Duodenal mucosa (tissue), 2 donors: ENCODE data around the gene OSCAR.

Experiments used
- H3K27ac ChIP-seq: one replicate; pipeline ENCODE4 v1.7.0; 2013; ENCODE audit warnings: low read depth, low read length
- H3K27me3 ChIP-seq, 2 donors: one replicate each; pipeline ENCODE4 v1.7.0; 2013; ENCODE audit warnings: low read length in 2 of 2, control low read depth in 1 of 2; ENCODE audit not compliant: insufficient read depth in 2 of 2, control insufficient read depth in 1 of 2
- H3K36me3 ChIP-seq, 2 donors: one replicate each; pipeline ENCODE4 v1.7.0; 2013; ENCODE audit warnings: low read length in 2 of 2, control low read depth in 1 of 2; ENCODE audit not compliant: insufficient read depth in 2 of 2, control insufficient read depth in 1 of 2
- H3K4me1 ChIP-seq, 2 donors: one replicate each; pipeline ENCODE4 v1.7.0; 2013; ENCODE audit warnings: low read length in 2 of 2, control low read depth in 1 of 2; ENCODE audit not compliant: insufficient read depth in 2 of 2, control insufficient read depth in 1 of 2
- H3K4me3 ChIP-seq, 2 donors: one replicate each; pipeline ENCODE4 v1.7.0; 2013; ENCODE audit warnings: low read length in 2 of 2, low read depth in 1 of 2
- H3K9ac ChIP-seq, 2 donors: one replicate each; pipeline ENCODE4 v1.7.0; 2013; ENCODE audit warnings: low read length in 2 of 2, low read depth in 1 of 2
- H3K9me3 ChIP-seq, 2 donors: one replicate each; pipeline ENCODE4 v1.7.0; 2013; ENCODE audit warnings: low read length in 2 of 2, control low read depth in 1 of 2; ENCODE audit not compliant: control insufficient read depth in 1 of 2

The OSCAR gene

GRCh38 chr19:54100561-54100960 is at the start of gene OSCAR:
Gene OSCAR, minus strand, starts transcription at chr19:54100803. Its CDS starts 11 bp downstream, at chr19:54100792.
- Histone ChIP-seq H3K27me3 (peaks cover 0 to 2% of the 10 kb centered on the region in 2 donors), H3K27ac (no peak within 1 kb of the TSS), H3K9ac (no peak within 1 kb of the TSS), H3K4me3 (no peak within 1 kb of the TSS), H3K4me1 (peaks cover 4 to 11% of the 10 kb centered on the region in 2 donors), H3K9me3 (no peaks in the 10 kb centered on the region), H3K36me3 (peaks cover 2% of the 10 kb centered on the region in 2 donors)

GRCh38 chr19:54149021-54149812 is 48.6 kb upstream of the OSCAR start:
- no peaks in the 10 kb centered on the region for H3K27me3 ChIP-seq
- H3K9me3 ChIP-seq: no peaks in the 10 kb centered on the region
- no peak overlapping the region for H3K9ac ChIP-seq
- no peaks in the 10 kb centered on the region for H3K4me1 ChIP-seq
- no peak overlapping the region for H3K27ac ChIP-seq
- peaks cover 81 to 92% of the 10 kb centered on the region in 2 donors for H3K36me3 ChIP-seq
- no peak overlapping the region for H3K4me3 ChIP-seq

GRCh38 chr19:54148158-54148557 is 47.6 kb upstream of the OSCAR start:
- Histone ChIP-seq H3K4me1 (no peaks in the 10 kb centered on the region), H3K9ac (no peak overlapping the region), H3K9me3 (no peaks in the 10 kb centered on the region), H3K27ac (no peak overlapping the region), H3K4me3 (no peak overlapping the region), H3K36me3 (peaks cover 80 to 92% of the 10 kb centered on the region in 2 donors), H3K27me3 (no peaks in the 10 kb centered on the region)

GRCh38 chr19:54147676-54148075 is 47.1 kb upstream of the OSCAR start:
- peaks cover 80 to 92% of the 10 kb centered on the region in 2 donors for H3K36me3 ChIP-seq
- no peak overlapping the region for H3K9ac ChIP-seq
- no peak overlapping the region for H3K27ac ChIP-seq
- H3K9me3 ChIP-seq: no peaks in the 10 kb centered on the region
- H3K4me1 ChIP-seq: no peaks in the 10 kb centered on the region
- no peak overlapping the region for H3K4me3 ChIP-seq
- H3K27me3 ChIP-seq: no peaks in the 10 kb centered on the region

GRCh38 chr19:54145541-54146158 is 45.0 kb upstream of the OSCAR start:
- H3K9me3 ChIP-seq: no peaks in the 10 kb centered on the region
- no peak overlapping the region for H3K27ac ChIP-seq
- H3K4me3 ChIP-seq: no peak overlapping the region
- no peaks in the 10 kb centered on the region for H3K27me3 ChIP-seq
- peaks cover 67 to 86% of the 10 kb centered on the region in 2 donors for H3K36me3 ChIP-seq
- H3K9ac ChIP-seq: no peak overlapping the region
- peaks cover 10 to 11% of the 10 kb centered on the region in 2 donors for H3K4me1 ChIP-seq

GRCh38 chr19:54142166-54142780 is 41.7 kb upstream of the OSCAR start:
- peaks cover 44 to 59% of the 10 kb centered on the region in 2 donors for H3K36me3 ChIP-seq
- H3K27me3 ChIP-seq: no peaks in the 10 kb centered on the region
- H3K4me1 ChIP-seq: peaks cover 28 to 33% of the 10 kb centered on the region in 2 donors
- H3K9ac ChIP-seq: no peak overlapping the region
- no peaks in the 10 kb centered on the region for H3K9me3 ChIP-seq
- H3K4me3 ChIP-seq: no peak overlapping the region
- H3K27ac ChIP-seq: no peak overlapping the region

- Histone ChIP-seq H3K4me1 (peaks cover 31 to 37% of the 10 kb centered on the region in 2 donors), H3K4me3 (no peak overlapping the region), H3K27me3 (no peaks in the 10 kb centered on the region), H3K9me3 (no peaks in the 10 kb centered on the region), H3K27ac (no peak overlapping the region), H3K36me3 (peaks cover 35 to 50% of the 10 kb centered on the region in 2 donors), H3K9ac (no peak overlapping the region)
These were observed 40.8 kb upstream of the OSCAR start for GRCh38 chr19:54141356-54141755.

- H3K27ac ChIP-seq: no peak overlapping the region
- H3K9me3 ChIP-seq: no peaks in the 10 kb centered on the region
- peak overlapping the region; percentile 57 to 72 for H3K9ac ChIP-seq
- peaks cover 11 to 23% of the 10 kb centered on the region in 2 donors for H3K36me3 ChIP-seq
- H3K4me1 ChIP-seq: peaks cover 38 to 45% of the 10 kb centered on the region in 2 donors
- peak overlapping the region; percentile 63 to 72 for H3K4me3 ChIP-seq
- no peaks in the 10 kb centered on the region for H3K27me3 ChIP-seq
These were observed 38.1 kb upstream of the OSCAR start for GRCh38 chr19:54138489-54139256.

- H3K9me3 ChIP-seq: no peaks in the 10 kb centered on the region
- H3K4me1 ChIP-seq: peaks cover 38 to 45% of the 10 kb centered on the region in 2 donors
- peak within 1 kb of the TSS; percentile 71 for H3K27ac ChIP-seq
- peak within 1 kb of the TSS; percentile 83 to 90 for H3K4me3 ChIP-seq
- H3K27me3 ChIP-seq: no peaks in the 10 kb centered on the region
- peak within 1 kb of the TSS; percentile 71 to 72 for H3K9ac ChIP-seq
- peaks cover 5 to 16% of the 10 kb centered on the region in 2 donors for H3K36me3 ChIP-seq
These were observed 37.3 kb upstream of the OSCAR start, which contains the start of gene CNOT3 for GRCh38 chr19:54137699-54138488. Gene CNOT3, plus strand, starts transcription at chr19:54137762. Its CDS starts 5,217 bp downstream, at chr19:54142979.
